ENCODE data around the gene RNGTT.

GRCh38 chr6:88810701-88811100 lies 152.7 kb downstream of the RNGTT start:
- TF ChIP-seq EZH2 (IDR thresholded peaks at IDR 0.05; ENCODE audit: insufficient read depth, poor library complexity, severe bottlenecking) (no peak), EZH2phosphoT487 (IDR thresholded peaks at IDR 0.05; ENCODE audit: insufficient read depth, low read depth) (no peak)
